ENCODE measurements around the gene ACOX3. TPM values are rescaled to one million over a fixed set of nuclear protein-coding genes. Genes with fewer than 3 reads are reported as not detected.

The ACOX3 gene
- total RNA-seq, 1 donor from 2014 or later, result 59.7 TPM

GRCh38 chr4:8353912-8354453, 86.5 kb downstream of the ACOX3 start:
- H3K27me3 Mint-ChIP-seq (ENCODE audit: low read depth), result no peaks in the 10 kb centered on the region
- H3K9me3 Mint-ChIP-seq, result no peaks in the 10 kb centered on the region
- no peak overlapping the region for H3K4me3 Mint-ChIP-seq
- H3K4me1 Mint-ChIP-seq, result peaks cover 33% of the 10 kb centered on the region
- H3K36me3 Mint-ChIP-seq, result peaks cover 2% of the 10 kb centered on the region
- H3K27ac Mint-ChIP-seq, result no peak overlapping the region
- TF ChIP-seq, protein P1, sequence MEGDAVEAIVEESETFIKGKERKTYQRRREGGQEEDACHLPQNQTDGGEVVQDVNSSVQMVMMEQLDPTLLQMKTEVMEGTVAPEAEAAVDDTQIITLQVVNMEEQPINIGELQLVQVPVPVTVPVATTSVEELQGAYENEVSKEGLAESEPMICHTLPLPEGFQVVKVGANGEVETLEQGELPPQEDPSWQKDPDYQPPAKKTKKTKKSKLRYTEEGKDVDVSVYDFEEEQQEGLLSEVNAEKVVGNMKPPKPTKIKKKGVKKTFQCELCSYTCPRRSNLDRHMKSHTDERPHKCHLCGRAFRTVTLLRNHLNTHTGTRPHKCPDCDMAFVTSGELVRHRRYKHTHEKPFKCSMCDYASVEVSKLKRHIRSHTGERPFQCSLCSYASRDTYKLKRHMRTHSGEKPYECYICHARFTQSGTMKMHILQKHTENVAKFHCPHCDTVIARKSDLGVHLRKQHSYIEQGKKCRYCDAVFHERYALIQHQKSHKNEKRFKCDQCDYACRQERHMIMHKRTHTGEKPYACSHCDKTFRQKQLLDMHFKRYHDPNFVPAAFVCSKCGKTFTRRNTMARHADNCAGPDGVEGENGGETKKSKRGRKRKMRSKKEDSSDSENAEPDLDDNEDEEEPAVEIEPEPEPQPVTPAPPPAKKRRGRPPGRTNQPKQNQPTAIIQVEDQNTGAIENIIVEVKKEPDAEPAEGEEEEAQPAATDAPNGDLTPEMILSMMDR (IDR thresholded peaks at IDR 0.05; ENCODE audit: unreplicated experiment), result no peak
- DNase-seq (ENCODE audit: low spot score in 2 of 2, unreplicated experiment in 2 of 2), result no peak

GRCh38 chr4:8353158-8353669, 87.3 kb downstream of the ACOX3 start:
- TF ChIP-seq, protein P1 (IDR thresholded peaks at IDR 0.05; ENCODE audit: unreplicated experiment), result no peak
- H3K27me3 Mint-ChIP-seq (ENCODE audit: low read depth), result no peaks in the 10 kb centered on the region
- peaks cover 2% of the 10 kb centered on the region for H3K36me3 Mint-ChIP-seq
- H3K27ac Mint-ChIP-seq, result no peak overlapping the region
- peaks cover 31% of the 10 kb centered on the region for H3K4me1 Mint-ChIP-seq
- H3K4me3 Mint-ChIP-seq, result no peak overlapping the region
- DNase-seq (ENCODE audit: low spot score in 2 of 2, unreplicated experiment in 2 of 2), result no peak
- no peaks in the 10 kb centered on the region for H3K9me3 Mint-ChIP-seq

DNA sequence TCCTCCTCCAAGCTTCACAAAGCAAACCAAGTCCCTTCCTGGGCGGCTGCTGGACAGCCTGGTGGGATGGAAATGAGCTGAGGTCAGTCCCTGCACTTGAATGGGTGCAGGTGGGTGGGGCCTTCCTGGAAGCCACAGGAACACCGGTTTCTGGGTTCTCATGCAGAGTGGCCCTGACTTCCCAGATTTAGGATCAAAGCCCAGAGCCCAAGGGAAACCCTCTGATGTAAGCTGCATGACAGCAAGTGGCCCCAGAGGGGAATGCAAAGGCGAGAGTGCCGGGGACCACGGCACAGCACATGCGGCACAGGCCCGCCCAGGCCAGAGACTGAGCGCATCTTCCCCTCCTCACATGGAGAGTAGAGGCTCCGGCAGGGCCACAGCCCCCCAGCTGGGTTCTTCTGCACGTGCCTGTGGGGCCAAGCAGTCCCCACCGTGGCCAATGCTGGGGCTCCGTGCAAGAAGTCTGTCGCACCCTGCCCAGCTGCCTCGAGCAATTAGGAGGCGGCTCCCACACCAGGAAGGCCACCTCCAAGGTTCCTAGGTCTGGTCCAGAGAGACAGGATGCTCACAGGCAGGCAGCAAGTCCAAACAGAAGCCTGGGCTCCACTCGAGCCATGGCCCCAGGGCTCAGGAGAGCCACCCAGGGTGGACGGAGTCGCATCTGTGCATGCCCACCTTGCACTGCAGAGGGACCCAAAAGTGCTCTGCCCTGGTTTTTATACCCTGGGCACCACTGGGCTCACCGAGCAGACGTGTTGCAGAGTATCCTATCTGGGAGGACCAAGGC, 88.0 kb downstream of the ACOX3 start:
- Mint-ChIP-seq H3K9me3 (no peaks in the 10 kb centered on the region), H3K27me3 (ENCODE audit: low read depth) (no peaks in the 10 kb centered on the region), H3K4me1 (peaks cover 24% of the 10 kb centered on the region), H3K27ac (no peak overlapping the region), H3K4me3 (no peak overlapping the region), H3K36me3 (peaks cover 2% of the 10 kb centered on the region)
- DNase-seq (ENCODE audit: low spot score in 2 of 2, unreplicated experiment in 2 of 2), result no peak
- TF ChIP-seq, protein P1 (IDR thresholded peaks at IDR 0.05; ENCODE audit: unreplicated experiment), result no peak

GRCh38 chr4:8351931-8352367, 88.6 kb downstream of the ACOX3 start:
- TF ChIP-seq, protein P1 (IDR thresholded peaks at IDR 0.05; ENCODE audit: unreplicated experiment), result no peak
- H3K27me3 Mint-ChIP-seq (ENCODE audit: low read depth), result no peaks in the 10 kb centered on the region
- no peak overlapping the region for H3K4me3 Mint-ChIP-seq
- peaks cover 23% of the 10 kb centered on the region for H3K4me1 Mint-ChIP-seq
- no peak overlapping the region for H3K27ac Mint-ChIP-seq
- H3K36me3 Mint-ChIP-seq, result peaks cover 2% of the 10 kb centered on the region
- DNase-seq (ENCODE audit: low spot score in 2 of 2, unreplicated experiment in 2 of 2), result no peak
- H3K9me3 Mint-ChIP-seq, result no peaks in the 10 kb centered on the region

DNA sequence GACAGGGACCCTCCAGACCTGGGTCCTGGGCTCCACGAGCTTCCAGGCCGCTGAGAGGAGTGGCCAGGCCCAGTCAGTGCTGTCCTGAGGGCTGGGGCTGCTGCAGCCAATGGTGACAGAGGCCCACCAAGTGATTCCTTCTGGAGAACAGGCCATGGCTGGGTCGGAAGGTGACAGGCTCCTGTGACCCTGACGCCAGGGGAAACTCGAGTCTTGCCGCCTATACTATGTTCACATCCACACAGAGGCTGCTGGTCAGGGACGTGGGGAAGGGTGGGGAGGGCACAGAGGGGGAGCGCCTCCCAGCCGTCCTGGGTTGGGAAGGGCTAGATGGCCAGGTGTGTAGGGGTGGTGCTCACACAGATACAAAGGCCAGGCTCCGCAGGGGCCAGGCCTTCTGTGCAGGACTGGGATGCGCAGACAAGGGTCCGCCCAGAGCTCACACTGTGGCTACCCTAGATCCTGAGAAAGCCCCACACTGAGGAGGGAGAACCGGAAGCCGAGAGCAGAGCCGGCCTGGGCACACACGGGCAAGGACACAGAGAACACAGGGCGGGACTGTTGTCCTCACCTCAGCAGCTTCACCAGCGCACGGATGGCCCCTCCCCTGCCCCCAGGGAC, 89.6 kb downstream of the ACOX3 start:
- TF ChIP-seq, protein P1 (IDR thresholded peaks at IDR 0.05; ENCODE audit: unreplicated experiment), result no peak
- Mint-ChIP-seq H3K27ac (no peak overlapping the region), H3K27me3 (ENCODE audit: low read depth) (no peaks in the 10 kb centered on the region)

More for the DNA sequence above, 89.6 kb downstream of the ACOX3 start:
- Mint-ChIP-seq H3K4me3 (no peak overlapping the region), H3K36me3 (peaks cover 2% of the 10 kb centered on the region), H3K9me3 (no peaks in the 10 kb centered on the region), H3K4me1 (peaks cover 23% of the 10 kb centered on the region)
- DNase-seq (ENCODE audit: low spot score in 2 of 2, unreplicated experiment in 2 of 2), result no peak

All from mesothelial cell of epicardium (in vitro differentiated cells).